PC-3 (cell line): Measurements from ENCODE around the gene PDE6C. TPM values are rescaled to one million over a fixed set of nuclear protein-coding genes. Genes with fewer than 3 reads are reported as not detected.

Experiments
- ATAC-seq: fragments of 200-7000 bp; cut with Tn5 transposase; 2 replicates; pipeline ENCODE4 v1.9.1; 2020; ENCODE audit warnings: mild to moderate bottlenecking, moderate library complexity
- BruUV-seq: library from RNA; stranded (reverse); fragments of 400-500 nt; replicated peaks from 2 replicates; lab custom pipeline; 2021; lab: Mats Ljungman, UMichigan
- CTCF ChIA-PET: fragments of 300-600 bp; sonication (Branson Sonifier 250); formaldehyde crosslinking; loops from one replicate; lab custom pipeline; 2022; ENCODE audit warnings: antibody characterized with exemption; lab: Charles Lee
- POLR2A ChIA-PET: fragments of 300-600 bp; sonication (Branson Sonifier 250); formaldehyde crosslinking; loops from one replicate; lab custom pipeline; 2022; ENCODE audit warnings: antibody characterized with exemption; ENCODE audit not compliant: unreplicated experiment; lab: Charles Lee
- DNase-seq: peaks from one replicate; pipeline ENCODE4 v3.0.0-alpha.2; 2015
- H2AFZ ChIP-seq: fragments of 300-600 bp; sonication (generic); 2 replicates; pipeline ENCODE4 v1.6.0; 2016; ENCODE audit warnings: antibody characterized with exemption, low read length
- H3F3A ChIP-seq: fragments of 300-600 bp; sonication (generic); one replicate; pipeline ENCODE4 v1.6.0; 2017; ENCODE audit warnings: antibody characterized with exemption, low read length, control low read depth, mild to moderate bottlenecking; ENCODE audit not compliant: unreplicated experiment
- H3K27ac ChIP-seq: fragments of 300-600 bp; sonication (generic); 2 replicates; pipeline ENCODE4 v1.5.1; 2016; ENCODE audit warnings: mild to moderate bottlenecking, low read length
- H3K27me3 ChIP-seq: fragments of 300-600 bp; sonication (generic); 2 replicates; pipeline ENCODE4 v1.6.1; 2016; ENCODE audit warnings: low read length, mixed read lengths
- H3K36me3 ChIP-seq: fragments of 300-600 bp; sonication (generic); 2 replicates; pipeline ENCODE4 v1.6.1; 2016; ENCODE audit warnings: low read depth, mixed run types, low read length, mixed read lengths
- H3K4me1 ChIP-seq: fragments of 300-600 bp; sonication (generic); 2 replicates; pipeline ENCODE4 v1.5.1; 2016; ENCODE audit warnings: low read length; ENCODE audit not compliant: insufficient read depth
- H3K4me2 ChIP-seq: fragments of 300-600 bp; sonication (generic); 2 replicates; pipeline ENCODE4 v1.6.0; 2016; ENCODE audit warnings: low read length
- H3K4me3 ChIP-seq: fragments of 300-600 bp; sonication (generic); 2 replicates; pipeline ENCODE4 v1.5.1; 2016; ENCODE audit warnings: mild to moderate bottlenecking, low read length, mixed read lengths
- H3K79me2 ChIP-seq: fragments of 300-600 bp; sonication (generic); 2 replicates; pipeline ENCODE4 v1.6.1; 2017; ENCODE audit warnings: low read length, mixed read lengths
- H3K9ac ChIP-seq: fragments of 300-600 bp; sonication (generic); 2 replicates; pipeline ENCODE4 v1.6.0; 2016; ENCODE audit warnings: mild to moderate bottlenecking, low read length
- H3K9me2 ChIP-seq: fragments of 300-600 bp; sonication (generic); replicated peaks from 2 replicates; pipeline ENCODE4 v1.6.1; 2016; ENCODE audit warnings: mixed run types, low read length, mixed read lengths
- H3K9me3 ChIP-seq: fragments of 300-600 bp; sonication (generic); 2 replicates; pipeline ENCODE4 v1.6.1; 2016; ENCODE audit warnings: low read length, mixed read lengths
- H4K20me1 ChIP-seq: fragments of 300-600 bp; sonication (generic); 2 replicates; pipeline ENCODE4 v1.6.1; 2016; ENCODE audit warnings: low read length, mixed read lengths
- CTCF ChIP-seq: fragments of 300-600 bp; sonication (generic); conservative IDR thresholded peaks from 2 replicates; pipeline ENCODE4 v1.5.1; 2017; ENCODE audit warnings: antibody characterized with exemption, low read depth, mild to moderate bottlenecking, low read length
- EZH2 ChIP-seq: fragments of 300-600 bp; sonication (generic); IDR thresholded peaks from one replicate; pipeline ENCODE4 v1.6.1; 2017; ENCODE audit warnings: antibody characterized with exemption, mild to moderate bottlenecking, low read length; ENCODE audit not compliant: unreplicated experiment
- EZH2phosphoT487 ChIP-seq: fragments of 300-600 bp; sonication (generic); IDR thresholded peaks from 2 replicates; pipeline ENCODE4 v1.6.1; 2018; ENCODE audit warnings: mild to moderate bottlenecking, antibody characterized with exemption, low read length, borderline replicate concordance
- intact Hi-C: fragments of 100-400 bp; cut with micrococcal nuclease; formaldehyde crosslinking; loops from 2 replicates; pipeline ENCODE4 v1.9.0; 2023
- total RNA-seq: library from RNA; depleted of rRNA; stranded (reverse); fragments of >200 nt; gene quantifications from 2 replicates; pipeline ENCODE4 v1.2.3, GENCODE V29; 2014

The PDE6C gene
- total RNA-seq, 1 experiment from 2014 or later: not detected

GRCh38 chr10:93620925-93621324 is 8.6 kb downstream of the PDE6C start:
- no peak for ATAC-seq
- Histone ChIP-seq H3K4me3 (no peak overlapping the region), H3K36me3 (no peaks in the 10 kb centered on the region), H3K9me2 (no peaks in the 10 kb centered on the region), H3F3A (no peaks in the 10 kb centered on the region), H2AFZ (no peak overlapping the region), H3K9me3 (no peaks in the 10 kb centered on the region), H3K9ac (no peak overlapping the region), H3K27ac (no peak overlapping the region), H3K4me1 (peaks cover 12% of the 10 kb centered on the region; the same call in 1 of the 2 replicates), H3K4me2 (no peak overlapping the region), H4K20me1 (no peaks in the 10 kb centered on the region), H3K27me3 (no peaks in the 10 kb centered on the region), H3K79me2 (no peaks in the 10 kb centered on the region)
- no TSS peak for BruUV-seq
- ChIA-PET POLR2A (no interaction called here), CTCF (no interaction called here)
- intact Hi-C loops: no loop called here
- DNase-seq: no peak
- TF ChIP-seq CTCF (no peak), EZH2 (no peak), EZH2phosphoT487 (no peak)

- Histone ChIP-seq H3K79me2 (no peaks in the 10 kb centered on the region), H3K9ac (no peak overlapping the region), H3F3A (no peaks in the 10 kb centered on the region), H4K20me1 (no peaks in the 10 kb centered on the region), H3K9me3 (no peaks in the 10 kb centered on the region), H3K4me3 (no peak overlapping the region), H3K27ac (no peak overlapping the region), H3K4me1 (peaks cover 12% of the 10 kb centered on the region; the same call in 1 of the 2 replicates), H3K9me2 (no peaks in the 10 kb centered on the region), H3K4me2 (no peak overlapping the region), H2AFZ (no peak overlapping the region), H3K36me3 (no peaks in the 10 kb centered on the region), H3K27me3 (no peaks in the 10 kb centered on the region)
- no peak for ATAC-seq
- DNase-seq: no peak
- ChIA-PET POLR2A (no interaction called here), CTCF (no interaction called here)
- BruUV-seq: no TSS peak
- TF ChIP-seq EZH2: no peak
- TF ChIP-seq EZH2phosphoT487: no peak
- intact Hi-C loops: no loop called here
These were observed 10.6 kb downstream of the PDE6C start for GRCh38 chr10:93622942-93623341.

- ATAC-seq (no peak), DNase-seq (no peak)
- H3K4me1 ChIP-seq: no peaks in the 10 kb centered on the region
- H3K4me3 ChIP-seq: no peak overlapping the region
- no peak overlapping the region for H2AFZ ChIP-seq
- H3K79me2 ChIP-seq: no peaks in the 10 kb centered on the region
- no peaks in the 10 kb centered on the region for H3K9me3 ChIP-seq
- no peak for TF ChIP-seq CTCF
- TF ChIP-seq EZH2phosphoT487: no peak
- TF ChIP-seq EZH2: no peak
- no peaks in the 10 kb centered on the region for H3K27me3 ChIP-seq
- intact Hi-C loops: no loop called here
- ChIA-PET POLR2A (no interaction called here), CTCF (no interaction called here)
- no peaks in the 10 kb centered on the region for H3K9me2 ChIP-seq
- H4K20me1 ChIP-seq: no peaks in the 10 kb centered on the region
- H3K27ac ChIP-seq: no peak overlapping the region
- no peak overlapping the region for H3K9ac ChIP-seq
- no peak overlapping the region for H3K4me2 ChIP-seq
- no peaks in the 10 kb centered on the region for H3K36me3 ChIP-seq
- BruUV-seq: no TSS peak
- H3F3A ChIP-seq: no peaks in the 10 kb centered on the region
These were observed 16.5 kb downstream of the PDE6C start for GRCh38 chr10:93628858-93629257.
